Panc1 (cell line): Measurements from ENCODE around the gene SLC66A2. TPM values are rescaled to one million over a fixed set of nuclear protein-coding genes. Genes with fewer than 3 reads are reported as not detected.
"Not testable (repeated sequence)": the region's sequence is repeated elsewhere in the genome, so short reads cannot be mapped to it uniquely, and the experiment has no call there.

ENCODE experiments used
- ATAC-seq: fragments of 200-7000 bp; cut with Tn5 transposase; 2 replicates; pipeline ENCODE4 v1.9.1; 2020; ENCODE audit warnings: mild to moderate bottlenecking, moderate library complexity
- BruUV-seq: library from RNA; stranded (reverse); fragments of 400-500 nt; replicated peaks from 2 replicates; lab custom pipeline; 2021; lab: Mats Ljungman, UMichigan
- CTCF ChIA-PET: fragments of 300-600 bp; sonication (Branson Sonifier 250); formaldehyde crosslinking; loops from one replicate; lab custom pipeline; 2022; ENCODE audit warnings: antibody characterized with exemption; lab: Charles Lee
- POLR2A ChIA-PET: fragments of 300-600 bp; sonication (Branson Sonifier 250); formaldehyde crosslinking; loops from one replicate; lab custom pipeline; 2022; ENCODE audit warnings: antibody characterized with exemption; lab: Charles Lee
- DNase-seq: peaks from one replicate; pipeline ENCODE4 v3.0.0-alpha.2; 2010; ENCODE audit warnings: low read depth, low spot score
- H3K27ac ChIP-seq: 2 replicates; pipeline ENCODE4 v1.5.1; 2011; ENCODE audit warnings: mild to moderate bottlenecking, low read length, inconsistent platforms
- H3K27me3 ChIP-seq: fragments of 200-500 bp; sonication (Bioruptor generic); 2 replicates; pipeline ENCODE4 v1.6.0; 2014; ENCODE audit warnings: low read length, inconsistent platforms; ENCODE audit not compliant: control insufficient read depth, insufficient read depth
- H3K36me3 ChIP-seq: fragments of 200-500 bp; sonication (Bioruptor generic); 2 replicates; pipeline ENCODE4 v1.5.1; 2014; ENCODE audit warnings: inconsistent platforms, mild to moderate bottlenecking, low read length, moderate library complexity; ENCODE audit not compliant: control insufficient read depth, insufficient read depth
- H3K4me1 ChIP-seq: 2 replicates; pipeline ENCODE4 v1.5.1; 2011; ENCODE audit warnings: inconsistent platforms, mild to moderate bottlenecking, low read length, moderate library complexity; ENCODE audit not compliant: control insufficient read depth, insufficient read depth
- H3K4me3 ChIP-seq, 2 experiments: 2 replicates each; pipeline ENCODE4 v1.5.1; 2011 to 2012; ENCODE audit warnings: low read depth in 2 of 2, low read length in 2 of 2, mild to moderate bottlenecking in 2 of 2, inconsistent platforms in 1 of 2, moderate library complexity in 1 of 2
- H3K9me3 ChIP-seq: fragments of 200-500 bp; sonication (Bioruptor generic); 2 replicates; pipeline ENCODE4 v1.5.1; 2014; ENCODE audit warnings: low read depth, mild to moderate bottlenecking, inconsistent platforms, low read length, moderate library complexity; ENCODE audit not compliant: control insufficient read depth, insufficient read depth
- CTCF ChIP-seq: fragments of 450-650 bp; IDR thresholded peaks from 2 replicates; pipeline ENCODE4 v1.5.1; 2017; ENCODE audit warnings: mild to moderate bottlenecking
- POLR2AphosphoS5 ChIP-seq: IDR thresholded peaks from 2 replicates; pipeline ENCODE4 v1.6.1; 2012; ENCODE audit warnings: mild to moderate bottlenecking, low read depth, low read length, moderate library complexity
- SIN3A ChIP-seq: IDR thresholded peaks from 2 replicates; pipeline ENCODE4 v1.6.1; 2012; ENCODE audit warnings: low read depth, mild to moderate bottlenecking, low read length, moderate library complexity, borderline replicate concordance; ENCODE audit not compliant: insufficient read depth
- TCF7L2 ChIP-seq: IDR thresholded peaks from 2 replicates; pipeline ENCODE4 v1.6.1; 2011; ENCODE audit warnings: mild to moderate bottlenecking, low read depth, low read length, inconsistent platforms
- in situ Hi-C: cut with HindIII; loops from 2 replicates; pipeline ENCODE4 v1.10.0; 2016; ENCODE audit warnings: low sequenced_read_pairs, low pct_unique_long_range_greater_than_20kb
- intact Hi-C: fragments of 100-400 bp; cut with micrococcal nuclease; formaldehyde crosslinking; loops from one replicate; pipeline ENCODE4 v1.10.0; 2022; ENCODE audit not compliant: unreplicated experiment
- total RNA-seq: library from RNA; stranded (reverse); gene quantifications from one replicate; pipeline ENCODE4 v1.2.1, GENCODE V29; 2021; ENCODE audit not compliant: unreplicated experiment
- TF ChIP-seq, protein P1 (sequence below), 2 experiments: IDR thresholded peaks; 2 replicates each; pipeline ENCODE4 v1.6.1; 2011 to 2012; ENCODE audit warnings: low read depth in 2 of 2, control low read depth in 1 of 2, low read length in 1 of 2, mild to moderate bottlenecking in 1 of 2, moderate library complexity in 1 of 2; ENCODE audit not compliant: insufficient read depth in 1 of 2

The SLC66A2 gene
- total RNA-seq, 1 experiment from 2014 or later, result 92.5 TPM

GRCh38 chr18:79867666-79868065, 83.8 kb downstream of the SLC66A2 start:
- Histone ChIP-seq H3K4me1 (no peaks in the 10 kb centered on the region), H3K27me3 (no peaks in the 10 kb centered on the region), H3K4me3 (no peak overlapping the region), H3K36me3 (no peaks in the 10 kb centered on the region), H3K9me3 (no peaks in the 10 kb centered on the region), H3K27ac (no peak overlapping the region)
- in situ Hi-C loops, result no loop called here
- BruUV-seq, result no TSS peak
- ChIA-PET POLR2A (interaction anchor here (0.6 kb wide), 1 partner anchor 9 kb away, joined by 5 read pairs; no protein-coding TSS in a partner anchor), CTCF (interaction anchor here (0.5 to 0.7 kb wide), 2 partner anchors 13 to 77 kb away, joined by 3 read pairs; no protein-coding TSS in a partner anchor)
- ATAC-seq (peak; percentile 17; the same call in 1 of the 2 replicates), DNase-seq (no peak)
- intact Hi-C loops, result no loop called here
- TF ChIP-seq POLR2AphosphoS5 (no peak), SIN3A (no peak), CTCF (no peak), TCF7L2 (no peak)
- TF ChIP-seq, protein P1, sequence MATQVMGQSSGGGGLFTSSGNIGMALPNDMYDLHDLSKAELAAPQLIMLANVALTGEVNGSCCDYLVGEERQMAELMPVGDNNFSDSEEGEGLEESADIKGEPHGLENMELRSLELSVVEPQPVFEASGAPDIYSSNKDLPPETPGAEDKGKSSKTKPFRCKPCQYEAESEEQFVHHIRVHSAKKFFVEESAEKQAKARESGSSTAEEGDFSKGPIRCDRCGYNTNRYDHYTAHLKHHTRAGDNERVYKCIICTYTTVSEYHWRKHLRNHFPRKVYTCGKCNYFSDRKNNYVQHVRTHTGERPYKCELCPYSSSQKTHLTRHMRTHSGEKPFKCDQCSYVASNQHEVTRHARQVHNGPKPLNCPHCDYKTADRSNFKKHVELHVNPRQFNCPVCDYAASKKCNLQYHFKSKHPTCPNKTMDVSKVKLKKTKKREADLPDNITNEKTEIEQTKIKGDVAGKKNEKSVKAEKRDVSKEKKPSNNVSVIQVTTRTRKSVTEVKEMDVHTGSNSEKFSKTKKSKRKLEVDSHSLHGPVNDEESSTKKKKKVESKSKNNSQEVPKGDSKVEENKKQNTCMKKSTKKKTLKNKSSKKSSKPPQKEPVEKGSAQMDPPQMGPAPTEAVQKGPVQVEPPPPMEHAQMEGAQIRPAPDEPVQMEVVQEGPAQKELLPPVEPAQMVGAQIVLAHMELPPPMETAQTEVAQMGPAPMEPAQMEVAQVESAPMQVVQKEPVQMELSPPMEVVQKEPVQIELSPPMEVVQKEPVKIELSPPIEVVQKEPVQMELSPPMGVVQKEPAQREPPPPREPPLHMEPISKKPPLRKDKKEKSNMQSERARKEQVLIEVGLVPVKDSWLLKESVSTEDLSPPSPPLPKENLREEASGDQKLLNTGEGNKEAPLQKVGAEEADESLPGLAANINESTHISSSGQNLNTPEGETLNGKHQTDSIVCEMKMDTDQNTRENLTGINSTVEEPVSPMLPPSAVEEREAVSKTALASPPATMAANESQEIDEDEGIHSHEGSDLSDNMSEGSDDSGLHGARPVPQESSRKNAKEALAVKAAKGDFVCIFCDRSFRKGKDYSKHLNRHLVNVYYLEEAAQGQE (IDR thresholded peaks at IDR 0.05; ENCODE audit: insufficient read depth in 1 of 2, low read depth in 2 of 2, low read length in 1 of 2), result no peak

DNA sequence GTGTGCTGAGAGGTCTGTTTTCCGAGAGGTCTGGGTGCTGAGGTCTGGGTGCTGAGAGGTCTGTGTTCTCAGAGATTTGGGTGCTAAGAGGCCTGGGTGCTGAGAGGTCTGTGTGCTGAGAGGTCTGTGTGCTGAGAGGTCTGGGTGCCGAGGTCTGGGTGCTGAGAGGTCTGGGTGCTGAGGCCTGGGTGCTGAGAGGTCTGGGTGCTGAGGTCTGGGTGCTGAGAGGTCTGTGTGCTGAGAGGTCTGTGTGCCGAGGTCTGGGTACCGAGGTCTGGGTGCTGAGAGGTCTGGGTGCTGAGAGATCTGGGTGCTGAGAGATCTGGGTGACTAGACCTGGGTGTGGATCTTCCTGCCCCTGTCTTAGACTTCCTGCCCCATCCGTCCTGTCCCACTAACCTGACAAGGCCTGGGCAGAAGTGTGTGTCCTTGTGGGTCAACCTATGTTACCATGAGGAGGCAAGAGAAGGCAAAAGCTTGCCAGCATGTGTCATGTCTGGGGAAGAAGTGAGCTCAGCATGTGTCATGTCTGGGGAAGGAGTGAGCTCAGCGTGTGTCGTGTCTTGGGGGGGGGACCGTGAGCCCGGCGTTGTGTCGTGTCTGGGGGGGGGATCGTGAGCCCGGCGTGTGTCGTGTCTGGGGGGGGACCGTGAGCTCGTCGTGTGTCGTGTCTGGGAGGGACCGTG, 84.4 kb downstream of the SLC66A2 start:
- peaks cover 4% of the 10 kb centered on the region for H3K27me3 ChIP-seq
- no TSS peak for BruUV-seq
- in situ Hi-C loops (no loop called here), intact Hi-C loops (no loop called here)
- no peaks in the 10 kb centered on the region for H3K4me1 ChIP-seq
- ChIA-PET POLR2A (interaction anchor here (0.6 kb wide), 1 partner anchor 8 kb away, joined by 5 read pairs; no protein-coding TSS in a partner anchor), CTCF (interaction anchor here (0.7 kb wide), 1 partner anchor 77 kb away, joined by 3 read pairs; no protein-coding TSS in a partner anchor)
- no peak for DNase-seq
- H3K4me3 ChIP-seq, result no peak overlapping the region
- no peak overlapping the region for H3K27ac ChIP-seq
- H3K36me3 ChIP-seq, result no peaks in the 10 kb centered on the region
- TF ChIP-seq CTCF, result no peak
- TF ChIP-seq TCF7L2, result no peak
- no peak for TF ChIP-seq POLR2AphosphoS5
- no peak for TF ChIP-seq SIN3A
- TF ChIP-seq, protein P1 (IDR thresholded peaks at IDR 0.05; ENCODE audit: insufficient read depth in 1 of 2, low read depth in 2 of 2, low read length in 1 of 2), result no peak
- peak; percentile 34; the same call in 1 of the 2 replicates for ATAC-seq
- H3K9me3 ChIP-seq, result no peaks in the 10 kb centered on the region

GRCh38 chr18:79865951-79866350, 85.5 kb downstream of the SLC66A2 start:
- DNase-seq, H3K4me1 ChIP-seq, in situ Hi-C loops, CTCF ChIA-PET, H3K9me3 ChIP-seq, intact Hi-C loops, POLR2A ChIA-PET, H3K4me3 ChIP-seq, H3K27ac ChIP-seq, H3K36me3 ChIP-seq, ATAC-seq, BruUV-seq: not testable (repeated sequence)
- peaks cover 12% of the 10 kb centered on the region for H3K27me3 ChIP-seq
